Neural cell (in vitro differentiated cells): ENCODE data around the gene HAVCR1. TPM values are rescaled to one million over a fixed set of nuclear protein-coding genes. Genes with fewer than 3 reads are reported as not detected.

Experiments used
- H2AFZ ChIP-seq: fragments of 200-600, 300-800 bp; sonication (generic), shearing (Covaris generic); 2 replicates; pipeline ENCODE4 v1.6.0; 2014; ENCODE audit warnings: low read depth, mild to moderate bottlenecking, antibody characterized with exemption, low read length, moderate library complexity
- H3F3A ChIP-seq: fragments of 200-600 bp; shearing (Covaris generic); 2 replicates; pipeline ENCODE4 v1.6.1; 2016; ENCODE audit warnings: mild to moderate bottlenecking, moderate library complexity, mixed read lengths, antibody characterized with exemption, low read length; ENCODE audit not compliant: insufficient read depth, poor library complexity, severe bottlenecking
- H3K27ac ChIP-seq: fragments of 200-600, 300-800 bp; sonication (generic), shearing (Covaris generic); 2 replicates; pipeline ENCODE4 v1.5.1; 2014; ENCODE audit warnings: mild to moderate bottlenecking, low read length, moderate library complexity
- H3K27me3 ChIP-seq: fragments of 300-800, 200-600 bp; sonication (generic), shearing (Covaris generic); 2 replicates; pipeline ENCODE4 v1.6.0; 2014; ENCODE audit warnings: mild to moderate bottlenecking, low read depth, low read length, moderate library complexity; ENCODE audit not compliant: insufficient read depth
- H3K36me3 ChIP-seq: fragments of 300-800, 200-600 bp; sonication (generic), shearing (Covaris generic); 2 replicates; pipeline ENCODE4 v1.5.1; 2014; ENCODE audit warnings: mild to moderate bottlenecking, antibody characterized with exemption, low read length, moderate library complexity; ENCODE audit not compliant: insufficient read depth
- H3K4me2 ChIP-seq: fragments of 300-800, 200-600 bp; sonication (generic), shearing (Covaris generic); 2 replicates; pipeline ENCODE4 v1.6.0; 2014; ENCODE audit warnings: mild to moderate bottlenecking, low read length
- H3K4me3 ChIP-seq: fragments of 300-800, 200-600 bp; sonication (generic), shearing (Covaris generic); 2 replicates; pipeline ENCODE4 v1.5.1; 2014; ENCODE audit warnings: mild to moderate bottlenecking, low read length, moderate library complexity
- H3K79me2 ChIP-seq: fragments of 200-600 bp; shearing (Covaris generic); replicated peaks from 2 replicates; pipeline ENCODE4 v1.6.0; 2014; ENCODE audit warnings: mild to moderate bottlenecking, low read length, moderate library complexity; ENCODE audit not compliant: insufficient read depth
- H3K9ac ChIP-seq: fragments of 300-800, 200-600 bp; sonication (generic), shearing (Covaris generic); 2 replicates; pipeline ENCODE4 v1.6.1; 2016; ENCODE audit warnings: mild to moderate bottlenecking, low read length, mixed read lengths
- H3K9me2 ChIP-seq: fragments of 200-600 bp; shearing (Covaris generic); 2 replicates; pipeline ENCODE4 v1.6.1; 2016; ENCODE audit warnings: mild to moderate bottlenecking, low read length, mixed read lengths; ENCODE audit not compliant: insufficient read depth
- H3K9me3 ChIP-seq: fragments of 200-600, 300-800 bp; sonication (generic), shearing (Covaris generic); 2 replicates; pipeline ENCODE4 v1.6.1; 2016; ENCODE audit warnings: mild to moderate bottlenecking, mixed run types, low read length, moderate library complexity, mixed read lengths
- H4K20me1 ChIP-seq: fragments of 200-600 bp; shearing (Covaris generic); 2 replicates; pipeline ENCODE4 v1.6.1; 2016; ENCODE audit warnings: mild to moderate bottlenecking, mixed run types; ENCODE audit not compliant: insufficient read depth
- CTCF ChIP-seq: fragments of 450-650 bp; IDR thresholded peaks from 2 replicates; pipeline ENCODE4 v1.5.1; 2014; ENCODE audit warnings: antibody characterized with exemption, mild to moderate bottlenecking, moderate library complexity; ENCODE audit not compliant: poor library complexity, severe bottlenecking
- EP300 ChIP-seq: fragments of 450-650 bp; conservative IDR thresholded peaks from 2 replicates; pipeline ENCODE4 v1.6.1; 2014; ENCODE audit warnings: antibody characterized with exemption, mild to moderate bottlenecking, moderate library complexity; ENCODE audit not compliant: poor library complexity, severe bottlenecking
- EZH2 ChIP-seq: fragments of 200-600, 300-800 bp; shearing (Covaris generic), sonication (generic); IDR thresholded peaks from 2 replicates; pipeline ENCODE4 v1.6.1; 2014; ENCODE audit warnings: antibody characterized with exemption, low read length, borderline replicate concordance, mild to moderate bottlenecking; ENCODE audit not compliant: insufficient read depth, poor library complexity, severe bottlenecking
- MXI1 ChIP-seq: fragments of 450-650 bp; conservative IDR thresholded peaks from 2 replicates; pipeline ENCODE4 v1.6.1; 2014; ENCODE audit warnings: antibody characterized with exemption, mild to moderate bottlenecking; ENCODE audit not compliant: poor library complexity, severe bottlenecking
- POLR2AphosphoS5 ChIP-seq: IDR thresholded peaks from 2 replicates; pipeline ENCODE4 v1.6.1; 2012
- RAD21 ChIP-seq: fragments of 450-650 bp; conservative IDR thresholded peaks from 2 replicates; pipeline ENCODE4 v1.6.1; 2014; ENCODE audit warnings: antibody characterized with exemption, mild to moderate bottlenecking, moderate library complexity
- SMC3 ChIP-seq: fragments of 450-650 bp; conservative IDR thresholded peaks from 2 replicates; pipeline ENCODE4 v1.6.1; 2014; ENCODE audit warnings: antibody characterized with exemption, mild to moderate bottlenecking, moderate library complexity; ENCODE audit not compliant: poor library complexity
- TAF1 ChIP-seq: IDR thresholded peaks from 2 replicates; pipeline ENCODE4 v1.6.1; 2012; ENCODE audit warnings: low read depth
- polyA plus RNA-seq: library from polyadenylated mRNA; depleted of rRNA; stranded (reverse); fragments of >200 nt; gene quantifications from 2 replicates; pipeline ENCODE4 v1.2.3, GENCODE V29; 2014
- TF ChIP-seq, protein P1 (sequence below): IDR thresholded peaks from 2 replicates; pipeline ENCODE4 v1.6.1; 2012; ENCODE audit warnings: borderline replicate concordance

Gene HAVCR1
- polyA plus RNA-seq, 1 donor from 2014 or later, result not detected

- Histone ChIP-seq H3K4me2 (no peak overlapping the region), H3K9me2 (no peaks in the 10 kb centered on the region), H4K20me1 (no peaks in the 10 kb centered on the region), H3K4me3 (no peak overlapping the region), H3K27me3 (no peaks in the 10 kb centered on the region), H3K36me3 (no peaks in the 10 kb centered on the region), H3K9ac (no peak overlapping the region), H3K9me3 (no peaks in the 10 kb centered on the region), H3K79me2 (no peaks in the 10 kb centered on the region), H3F3A (no peaks in the 10 kb centered on the region), H3K27ac (no peak overlapping the region), H2AFZ (no peak overlapping the region)
- no peak for TF ChIP-seq MXI1
- no peak for TF ChIP-seq CTCF
- TF ChIP-seq EP300, result no peak
- no peak for TF ChIP-seq SMC3
- no peak for TF ChIP-seq TAF1
- TF ChIP-seq POLR2AphosphoS5, result no peak
- TF ChIP-seq, protein P1, sequence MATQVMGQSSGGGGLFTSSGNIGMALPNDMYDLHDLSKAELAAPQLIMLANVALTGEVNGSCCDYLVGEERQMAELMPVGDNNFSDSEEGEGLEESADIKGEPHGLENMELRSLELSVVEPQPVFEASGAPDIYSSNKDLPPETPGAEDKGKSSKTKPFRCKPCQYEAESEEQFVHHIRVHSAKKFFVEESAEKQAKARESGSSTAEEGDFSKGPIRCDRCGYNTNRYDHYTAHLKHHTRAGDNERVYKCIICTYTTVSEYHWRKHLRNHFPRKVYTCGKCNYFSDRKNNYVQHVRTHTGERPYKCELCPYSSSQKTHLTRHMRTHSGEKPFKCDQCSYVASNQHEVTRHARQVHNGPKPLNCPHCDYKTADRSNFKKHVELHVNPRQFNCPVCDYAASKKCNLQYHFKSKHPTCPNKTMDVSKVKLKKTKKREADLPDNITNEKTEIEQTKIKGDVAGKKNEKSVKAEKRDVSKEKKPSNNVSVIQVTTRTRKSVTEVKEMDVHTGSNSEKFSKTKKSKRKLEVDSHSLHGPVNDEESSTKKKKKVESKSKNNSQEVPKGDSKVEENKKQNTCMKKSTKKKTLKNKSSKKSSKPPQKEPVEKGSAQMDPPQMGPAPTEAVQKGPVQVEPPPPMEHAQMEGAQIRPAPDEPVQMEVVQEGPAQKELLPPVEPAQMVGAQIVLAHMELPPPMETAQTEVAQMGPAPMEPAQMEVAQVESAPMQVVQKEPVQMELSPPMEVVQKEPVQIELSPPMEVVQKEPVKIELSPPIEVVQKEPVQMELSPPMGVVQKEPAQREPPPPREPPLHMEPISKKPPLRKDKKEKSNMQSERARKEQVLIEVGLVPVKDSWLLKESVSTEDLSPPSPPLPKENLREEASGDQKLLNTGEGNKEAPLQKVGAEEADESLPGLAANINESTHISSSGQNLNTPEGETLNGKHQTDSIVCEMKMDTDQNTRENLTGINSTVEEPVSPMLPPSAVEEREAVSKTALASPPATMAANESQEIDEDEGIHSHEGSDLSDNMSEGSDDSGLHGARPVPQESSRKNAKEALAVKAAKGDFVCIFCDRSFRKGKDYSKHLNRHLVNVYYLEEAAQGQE, result no peak
- no peak for TF ChIP-seq EZH2
- no peak for TF ChIP-seq RAD21
Measured at GRCh38 chr5:157050050-157050449, 8.9 kb downstream of the HAVCR1 start.

GRCh38 chr5:157049605-157050004, 9.3 kb downstream of the HAVCR1 start:
- Histone ChIP-seq H3F3A (no peaks in the 10 kb centered on the region), H3K27ac (no peak overlapping the region), H3K9me3 (no peaks in the 10 kb centered on the region), H3K9ac (no peak overlapping the region), H3K4me3 (no peak overlapping the region), H3K4me2 (no peak overlapping the region), H2AFZ (no peak overlapping the region), H3K79me2 (no peaks in the 10 kb centered on the region), H3K9me2 (no peaks in the 10 kb centered on the region), H4K20me1 (no peaks in the 10 kb centered on the region), H3K36me3 (no peaks in the 10 kb centered on the region), H3K27me3 (no peaks in the 10 kb centered on the region)
- TF ChIP-seq EP300, result no peak
- TF ChIP-seq SMC3, result no peak
- TF ChIP-seq, protein P1, result no peak
- TF ChIP-seq RAD21, result no peak
- TF ChIP-seq EZH2, result no peak
- no peak for TF ChIP-seq POLR2AphosphoS5
- TF ChIP-seq CTCF, result no peak
- no peak for TF ChIP-seq MXI1
- TF ChIP-seq TAF1, result no peak
